IMR-90 (cell line): ENCODE data around the gene PTPRN2. TPM values are rescaled to one million over a fixed set of nuclear protein-coding genes. Genes with fewer than 3 reads are reported as not detected.

ENCODE experiments used
- ATAC-seq: fragments of 200-7000 bp; cut with Tn5 transposase; 2 replicates; pipeline ENCODE4 v1.9.1; 2020; ENCODE audit warnings: low read depth, mild to moderate bottlenecking, moderate library complexity
- BruUV-seq: library from RNA; stranded (reverse); fragments of 400-500 nt; replicated peaks from 2 replicates; lab custom pipeline; 2021; lab: Mats Ljungman, UMichigan
- CTCF ChIA-PET: fragments of 300-600 bp; formaldehyde crosslinking; extraction: SDS; loops from one replicate; lab custom pipeline; 2021; ENCODE audit warnings: antibody characterized with exemption; lab: Yijun Ruan, JAX
- POLR2A ChIA-PET: fragments of 300-600 bp; sonication (Branson Sonifier 250); formaldehyde crosslinking; loops from one replicate; lab custom pipeline; 2022; ENCODE audit warnings: antibody characterized with exemption; ENCODE audit not compliant: unreplicated experiment; lab: Charles Lee
- DNase-seq: peaks from one replicate; pipeline ENCODE4 v3.0.0; 2013
- H2AFZ ChIP-seq: replicated peaks from 2 replicates; pipeline ENCODE3; 2013; ENCODE audit warnings: low read length, mild to moderate bottlenecking; ENCODE audit not compliant: poor library complexity
- H2AK5ac ChIP-seq: 2 replicates; pipeline ENCODE4 v1.6.1; 2013; ENCODE audit warnings: low read depth, low read length, inconsistent platforms
- H2AK9ac ChIP-seq: replicated peaks from 2 replicates; pipeline ENCODE3; 2013; ENCODE audit warnings: mild to moderate bottlenecking, low read depth, low read length, moderate library complexity; ENCODE audit not compliant: poor library complexity
- H2BK120ac ChIP-seq: 2 replicates; pipeline ENCODE4 v1.6.1; 2013; ENCODE audit warnings: low read depth, low read length, inconsistent platforms
- H2BK15ac ChIP-seq: 3 replicates; pipeline ENCODE4 v1.6.1; 2013; ENCODE audit warnings: low read depth, low read length, inconsistent platforms
- H2BK20ac ChIP-seq: 2 replicates; pipeline ENCODE4 v1.6.1; 2013; ENCODE audit warnings: low read depth, mild to moderate bottlenecking, inconsistent platforms, low read length, moderate library complexity
- H2BK5ac ChIP-seq: 2 replicates; pipeline ENCODE4 v1.6.1; 2013; ENCODE audit warnings: mild to moderate bottlenecking, low read depth, low read length, inconsistent platforms; ENCODE audit not compliant: poor library complexity, severe bottlenecking
- H3K14ac ChIP-seq: replicated peaks from 2 replicates; pipeline ENCODE4 v1.6.1; 2013; ENCODE audit warnings: low read depth, low read length, inconsistent platforms
- H3K18ac ChIP-seq: 2 replicates; pipeline ENCODE4 v1.6.1; 2013; ENCODE audit warnings: low read depth, low read length, control low read depth
- H3K23ac ChIP-seq: 2 replicates; pipeline ENCODE4 v1.6.1; 2013; ENCODE audit warnings: low read depth, low read length, inconsistent platforms
- H3K27ac ChIP-seq: 2 replicates; pipeline ENCODE4 v1.5.1; 2013; ENCODE audit warnings: mild to moderate bottlenecking, control low read depth, low read length; ENCODE audit not compliant: insufficient read depth
- H3K27me3 ChIP-seq: 2 replicates; pipeline ENCODE4 v1.6.1; 2013; ENCODE audit warnings: low read length; ENCODE audit not compliant: control insufficient read depth, insufficient read depth
- H3K36me3 ChIP-seq: 2 replicates; pipeline ENCODE4 v1.6.1; 2013; ENCODE audit warnings: low read length, mixed read lengths; ENCODE audit not compliant: control insufficient read depth, insufficient read depth
- H3K4ac ChIP-seq: 2 replicates; pipeline ENCODE4 v1.6.1; 2013; ENCODE audit warnings: low read depth, low read length, inconsistent platforms
- H3K4me1 ChIP-seq: 2 replicates; pipeline ENCODE4 v1.6.1; 2013; ENCODE audit warnings: low read length, mixed read lengths; ENCODE audit not compliant: control insufficient read depth, insufficient read depth
- H3K4me2 ChIP-seq: 2 replicates; pipeline ENCODE4 v1.6.1; 2013; ENCODE audit warnings: low read depth, mild to moderate bottlenecking, control low read depth, low read length, moderate library complexity
- H3K4me3 ChIP-seq: 2 replicates; pipeline ENCODE4 v1.5.1; 2013; ENCODE audit warnings: low read depth, mild to moderate bottlenecking, control low read depth, low read length, moderate library complexity; ENCODE audit not compliant: insufficient read depth
- H3K56ac ChIP-seq: 2 replicates; pipeline ENCODE4 v1.6.1; 2013; ENCODE audit warnings: low read length, inconsistent platforms; ENCODE audit not compliant: insufficient read depth; ENCODE audit errors: extremely low read depth
- H3K79me1 ChIP-seq, 2 experiments: 2 replicates each; pipeline ENCODE4 v1.6.1; 2013; ENCODE audit warnings: low read length in 2 of 2, inconsistent platforms in 1 of 2, low read depth in 1 of 2
- H3K9ac ChIP-seq: 2 replicates; pipeline ENCODE4 v1.6.1; 2013; ENCODE audit warnings: low read depth, low read length, control low read depth
- H3K9me1 ChIP-seq: 2 replicates; pipeline ENCODE4 v1.6.1; 2013; ENCODE audit warnings: low read length, inconsistent platforms; ENCODE audit not compliant: insufficient read depth
- H3K9me3 ChIP-seq: 2 replicates; pipeline ENCODE4 v1.6.1; 2013; ENCODE audit warnings: low read length; ENCODE audit not compliant: control insufficient read depth, insufficient read depth
- H4K20me1 ChIP-seq: 2 replicates; pipeline ENCODE4 v1.6.1; 2013; ENCODE audit warnings: low read length, inconsistent platforms; ENCODE audit not compliant: insufficient read depth
- H4K5ac ChIP-seq: 2 replicates; pipeline ENCODE4 v1.6.1; 2013; ENCODE audit warnings: mild to moderate bottlenecking, low read depth, low read length, control low read depth
- H4K8ac ChIP-seq, 2 experiments: 2 replicates each; pipeline ENCODE4 v1.6.1; 2013; ENCODE audit warnings: low read depth in 2 of 2, low read length in 2 of 2, control low read depth in 1 of 2, inconsistent platforms in 1 of 2
- H4K91ac ChIP-seq: 2 replicates; pipeline ENCODE4 v1.6.1; 2013; ENCODE audit warnings: low read depth, low read length, inconsistent platforms; ENCODE audit not compliant: insufficient read depth
- CEBPB ChIP-seq: IDR thresholded peaks from 2 replicates; pipeline ENCODE4 v1.6.1; 2012; ENCODE audit warnings: low read depth, low read length, improper control_type of control experiment
- CHD1 ChIP-seq: IDR thresholded peaks from 2 replicates; pipeline ENCODE4 v1.6.1; 2012; ENCODE audit warnings: low read depth, low read length, improper control_type of control experiment
- MXI1 ChIP-seq: IDR thresholded peaks from 2 replicates; pipeline ENCODE4 v1.6.1; 2012; ENCODE audit warnings: low read depth, mild to moderate bottlenecking, low read length, moderate library complexity, borderline replicate concordance
- RFX5 ChIP-seq: IDR thresholded peaks from 2 replicates; pipeline ENCODE4 v1.8.0; 2012; ENCODE audit warnings: low read depth, mild to moderate bottlenecking, low read length, moderate library complexity
- SMC3 ChIP-seq: fragments of 150-350 bp; IDR thresholded peaks from 2 replicates; pipeline ENCODE4 v1.6.1; 2016; ENCODE audit warnings: low read depth, mild to moderate bottlenecking, antibody characterized with exemption, low read length, moderate library complexity
- WGBS, 2 experiments: methylation state at CpG; one replicate each; pipeline versions ENCODE4 v1.1.5 to v1.1.7; 2013; ENCODE audit warnings: missing lambda C conversion rate in 2 of 2; ENCODE audit not compliant: insufficient read length in 1 of 2; ENCODE audit errors: extremely low coverage in 2 of 2; 5-methylcytosine and 5-hydroxymethylcytosine counted together
- dilution Hi-C: fragments of 300-500 bp; cut with HindIII; formaldehyde crosslinking; loops from one replicate; pipeline ENCODE4 v1.14.3; 2018; ENCODE audit warnings: low sequenced_read_pairs; ENCODE audit not compliant: unreplicated experiment
- in situ Hi-C: fragments of 300-500 bp; cut with MboI; formaldehyde crosslinking; loops from 3 replicates; pipeline ENCODE4 v1.14.3; 2019; ENCODE audit warnings: low sequenced_read_pairs, inconsistent platforms, mixed read lengths
- intact Hi-C: fragments of 100-400 bp; cut with micrococcal nuclease; formaldehyde crosslinking; loops from 2 replicates; pipeline ENCODE4 v1.10.0; 2022
- polyA plus RNA-seq, 3 experiments: library from polyadenylated mRNA; depleted of rRNA; stranded (reverse); fragments of >200 nt; gene quantifications; 2 replicates each; pipeline ENCODE4 v1.2.3, GENCODE V29; 2012; ENCODE audit warnings: low replicate concordance in 1 of 3
- total RNA-seq: library from RNA; depleted of rRNA; stranded (reverse); fragments of >200 nt; gene quantifications from 2 replicates; pipeline ENCODE4 v1.2.3, GENCODE V29; 2012

Gene PTPRN2
- total and polyA plus RNA-seq, 2 of the 4 experiments (the other 2 are of a cell fraction) = 0.03 TPM; not detected in 1

DNA sequence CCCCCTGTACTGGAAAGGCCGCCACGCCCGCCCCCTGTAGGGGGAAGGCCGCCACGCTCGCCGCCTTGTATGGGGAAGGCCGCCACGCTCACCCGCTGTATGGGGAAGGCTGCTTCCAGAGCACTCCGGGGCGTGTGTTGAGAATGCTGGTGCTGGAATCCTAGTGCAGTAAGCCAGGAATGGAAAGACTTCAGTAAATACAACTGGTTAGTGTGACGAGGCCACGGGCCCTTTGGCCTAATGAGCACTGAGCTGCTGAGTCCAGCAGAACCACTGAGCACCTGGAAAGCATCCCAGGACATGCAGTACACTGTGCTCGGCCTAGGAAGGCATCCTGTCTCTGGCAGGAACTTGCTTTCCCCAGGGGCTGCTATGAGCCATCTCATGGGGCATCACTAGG is 398.9 kb downstream of the PTPRN2 start:
- H2BK120ac ChIP-seq = no peak overlapping the region
- H3K9me1 ChIP-seq = no peaks in the 10 kb centered on the region
- H3K9ac ChIP-seq = no peak overlapping the region
- 17% methylated on average over 1 of the region's 15 CpGs; no CpG with 5 or more reads in 1 of the 2 experiments for WGBS, 2 experiments
- H3K36me3 ChIP-seq = no peaks in the 10 kb centered on the region
- no peak overlapping the region for H3K4me2 ChIP-seq
- H4K91ac ChIP-seq = no peak overlapping the region
- H2AK9ac ChIP-seq = no peak overlapping the region
- H3K9me3 ChIP-seq = peaks cover 60% of the 10 kb centered on the region
- H3K23ac ChIP-seq = no peak overlapping the region
- no peaks in the 10 kb centered on the region for H3K4me1 ChIP-seq
- TF ChIP-seq CEBPB = no peak
- no peak for TF ChIP-seq MXI1
- no peak for TF ChIP-seq RFX5
- no peak for TF ChIP-seq CHD1
- TF ChIP-seq SMC3 = no peak
- BruUV-seq = no TSS peak
- dilution Hi-C loops = no loop called here
- no peak overlapping the region for H4K8ac ChIP-seq
- ChIA-PET CTCF (no interaction called here), POLR2A (no interaction called here)
- DNase-seq (no peak), ATAC-seq (no peak)
- intact Hi-C loops = no loop called here
- no peaks in the 10 kb centered on the region for H3K79me1 ChIP-seq
- no peaks in the 10 kb centered on the region for H4K20me1 ChIP-seq
- H3K4ac ChIP-seq = no peak overlapping the region
- H4K5ac ChIP-seq = no peak overlapping the region
- H2BK5ac ChIP-seq = no peak overlapping the region
- H3K18ac ChIP-seq = no peak overlapping the region
- no peak overlapping the region for H3K56ac ChIP-seq
- no peak overlapping the region for H3K14ac ChIP-seq
- H3K27me3 ChIP-seq = no peaks in the 10 kb centered on the region
- in situ Hi-C loops = no loop called here
- no peak overlapping the region for H2BK15ac ChIP-seq
- H2AFZ ChIP-seq = no peak overlapping the region
- no peak overlapping the region for H3K4me3 ChIP-seq
- no peak overlapping the region for H3K27ac ChIP-seq
- H2AK5ac ChIP-seq = no peak overlapping the region
- H2BK20ac ChIP-seq = no peak overlapping the region
